Measurements from ENCODE around the gene SRI.
"Not testable (repeated sequence)": the region's sequence is repeated elsewhere in the genome, so short reads cannot be mapped to it uniquely, and the experiment has no call there.

Gene SRI

GRCh38 chr7:88169717-88170320, 50.0 kb downstream of the SRI start:
- Histone ChIP-seq H3K36me3 (ENCODE audit: control insufficient read depth, insufficient read depth, low read length) (no peaks in the 10 kb centered on the region), H3K9ac (ENCODE audit: low read depth, low read length) (no peak overlapping the region), H3K4me3 (ENCODE audit: low read depth, low read length) (no peak overlapping the region), H3K4me1 (ENCODE audit: control insufficient read depth, insufficient read depth, low read length) (no peaks in the 10 kb centered on the region), H3K27me3 (ENCODE audit: control insufficient read depth, insufficient read depth, low read length) (no peaks in the 10 kb centered on the region), H3K9me3 (ENCODE audit: control insufficient read depth, insufficient read depth, low read length) (no peaks in the 10 kb centered on the region)

DNA sequence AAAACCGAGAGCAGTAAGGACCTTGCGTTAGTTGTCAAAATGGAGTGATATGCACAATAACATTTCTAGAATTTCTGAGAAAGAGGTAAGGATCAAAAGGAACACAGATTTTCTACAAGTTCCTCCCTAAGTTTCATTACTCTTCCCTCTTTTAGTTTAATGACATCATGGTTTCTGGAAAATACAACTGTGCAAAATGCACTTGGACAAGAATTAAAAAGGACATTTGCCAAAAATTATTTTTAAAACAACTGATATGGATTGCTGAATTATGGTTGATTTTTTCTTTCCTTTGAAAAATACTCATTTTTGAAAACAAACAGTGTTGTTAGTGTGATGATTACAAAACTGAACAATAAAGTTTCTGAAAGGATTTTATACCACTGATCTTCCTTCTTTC, 52.1 kb downstream of the SRI start:
- H3K4me3 ChIP-seq (ENCODE audit: low read depth, low read length): no peak overlapping the region
- H3K4me1 ChIP-seq (ENCODE audit: control insufficient read depth, insufficient read depth, low read length): no peaks in the 10 kb centered on the region
- no peaks in the 10 kb centered on the region for H3K9me3 ChIP-seq (ENCODE audit: control insufficient read depth, insufficient read depth, low read length)
- H3K9ac ChIP-seq (ENCODE audit: low read depth, low read length): no peak overlapping the region
- no peaks in the 10 kb centered on the region for H3K27me3 ChIP-seq (ENCODE audit: control insufficient read depth, insufficient read depth, low read length)
- no peaks in the 10 kb centered on the region for H3K36me3 ChIP-seq (ENCODE audit: control insufficient read depth, insufficient read depth, low read length)

DNA sequence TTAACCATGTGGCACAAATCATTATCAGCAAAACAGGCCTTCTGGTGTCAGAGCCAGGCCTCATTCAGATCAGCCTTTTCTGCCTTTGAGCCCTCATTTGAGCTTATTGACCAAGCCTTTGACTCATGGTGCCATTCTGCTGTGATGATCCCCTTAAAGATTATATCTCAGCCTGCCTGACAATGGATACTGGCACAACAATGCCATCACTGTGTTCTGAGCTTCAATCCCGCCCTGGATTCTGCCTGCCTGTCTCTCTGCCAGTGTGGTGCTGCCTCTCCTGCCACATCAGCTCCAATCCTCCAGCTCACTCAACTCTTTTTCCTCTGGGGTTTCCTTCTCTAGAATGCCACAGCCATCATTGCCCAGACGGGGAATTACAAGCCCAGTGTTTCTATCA, 52.6 kb downstream of the SRI start:
- H3K4me3 ChIP-seq (ENCODE audit: low read depth, low read length): no peak overlapping the region
- H3K36me3 ChIP-seq (ENCODE audit: control insufficient read depth, insufficient read depth, low read length): no peaks in the 10 kb centered on the region
- H3K27me3 ChIP-seq (ENCODE audit: control insufficient read depth, insufficient read depth, low read length): no peaks in the 10 kb centered on the region
- H3K9me3 ChIP-seq (ENCODE audit: control insufficient read depth, insufficient read depth, low read length): no peaks in the 10 kb centered on the region
- H3K4me1 ChIP-seq (ENCODE audit: control insufficient read depth, insufficient read depth, low read length): no peaks in the 10 kb centered on the region
- H3K9ac ChIP-seq (ENCODE audit: low read depth, low read length): no peak overlapping the region

- Histone ChIP-seq H3K36me3 (ENCODE audit: control insufficient read depth, insufficient read depth, low read length) (no peaks in the 10 kb centered on the region), H3K4me1 (ENCODE audit: control insufficient read depth, insufficient read depth, low read length) (no peaks in the 10 kb centered on the region), H3K9me3 (ENCODE audit: control insufficient read depth, insufficient read depth, low read length) (no peaks in the 10 kb centered on the region), H3K27me3 (ENCODE audit: control insufficient read depth, insufficient read depth, low read length) (no peaks in the 10 kb centered on the region), H3K4me3 (ENCODE audit: low read depth, low read length) (no peak overlapping the region), H3K9ac (ENCODE audit: low read depth, low read length) (no peak overlapping the region)
These were observed 54.1 kb downstream of the SRI start for GRCh38 chr7:88165697-88166096.

DNA sequence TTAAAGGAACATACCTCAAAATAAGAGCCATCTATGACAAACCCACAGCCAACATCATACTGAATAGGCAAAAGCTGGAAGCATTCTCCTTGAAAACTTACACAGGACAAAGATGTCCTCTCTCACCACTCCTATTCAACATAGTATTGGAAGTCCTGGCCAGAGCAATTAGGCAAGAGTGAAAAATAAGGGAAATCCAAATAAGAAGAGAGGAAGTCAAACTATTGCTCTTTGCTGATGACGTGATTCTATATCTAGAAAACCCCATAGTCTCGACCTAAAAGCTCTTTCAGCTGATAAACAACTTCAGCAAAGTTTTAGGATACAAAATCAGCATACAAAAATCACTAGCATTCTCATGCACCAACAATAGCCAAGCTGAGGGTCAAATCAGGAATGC, 60.1 kb downstream of the SRI start:
- H3K36me3 ChIP-seq (ENCODE audit: control insufficient read depth, insufficient read depth, low read length); H3K4me3 ChIP-seq (ENCODE audit: low read depth, low read length); H3K27me3 ChIP-seq (ENCODE audit: control insufficient read depth, insufficient read depth, low read length); H3K4me1 ChIP-seq (ENCODE audit: control insufficient read depth, insufficient read depth, low read length); H3K9me3 ChIP-seq (ENCODE audit: control insufficient read depth, insufficient read depth, low read length); H3K9ac ChIP-seq (ENCODE audit: low read depth, low read length): not testable (repeated sequence)

DNA sequence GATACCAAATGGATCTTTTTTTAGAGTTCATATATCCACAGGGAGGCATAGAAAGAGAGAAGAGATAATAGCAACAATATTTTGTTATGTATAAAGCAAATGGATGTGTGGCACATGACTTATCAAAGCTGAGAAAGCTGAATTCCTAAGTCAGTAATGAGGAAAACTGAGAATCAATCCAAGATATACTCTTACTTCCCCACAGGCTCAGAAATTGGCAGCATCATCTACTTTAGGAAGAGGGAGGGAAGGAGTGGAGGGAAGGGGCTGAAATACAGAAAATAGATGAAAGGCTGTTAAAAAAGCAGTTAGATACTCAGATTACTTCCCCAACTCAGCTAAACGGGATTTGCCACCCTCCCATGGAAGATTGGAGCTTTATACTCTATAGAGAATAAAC, 63.5 kb downstream of the SRI start:
- no peak overlapping the region for H3K9ac ChIP-seq (ENCODE audit: low read depth, low read length)
- H3K9me3 ChIP-seq (ENCODE audit: control insufficient read depth, insufficient read depth, low read length): no peaks in the 10 kb centered on the region
- H3K36me3 ChIP-seq (ENCODE audit: control insufficient read depth, insufficient read depth, low read length): no peaks in the 10 kb centered on the region
- no peak overlapping the region for H3K4me3 ChIP-seq (ENCODE audit: low read depth, low read length)
- H3K4me1 ChIP-seq (ENCODE audit: control insufficient read depth, insufficient read depth, low read length): peaks cover 6% of the 10 kb centered on the region
- H3K27me3 ChIP-seq (ENCODE audit: control insufficient read depth, insufficient read depth, low read length): no peaks in the 10 kb centered on the region

DNA sequence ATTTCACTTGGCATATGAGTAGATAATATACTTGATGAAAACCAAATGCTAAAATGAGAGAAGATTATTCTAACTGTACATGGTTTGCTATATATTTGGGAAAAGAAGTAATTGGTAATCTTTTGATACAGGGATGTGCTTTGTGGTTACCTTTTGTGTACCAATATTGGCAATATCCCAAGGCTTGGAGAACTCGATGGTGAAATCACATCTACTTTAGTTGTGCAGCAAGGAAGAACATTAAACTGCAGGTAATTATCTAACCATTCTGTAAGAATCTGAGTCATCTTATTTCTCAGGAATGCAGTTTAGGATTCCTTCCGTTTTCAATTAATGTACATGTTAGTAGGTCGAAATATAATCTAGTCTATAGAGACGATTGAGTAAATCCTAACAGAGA, 64.1 kb downstream of the SRI start:
- Histone ChIP-seq H3K4me3 (ENCODE audit: low read depth, low read length) (no peak overlapping the region), H3K9ac (ENCODE audit: low read depth, low read length) (no peak overlapping the region), H3K36me3 (ENCODE audit: control insufficient read depth, insufficient read depth, low read length) (no peaks in the 10 kb centered on the region), H3K9me3 (ENCODE audit: control insufficient read depth, insufficient read depth, low read length) (no peaks in the 10 kb centered on the region), H3K27me3 (ENCODE audit: control insufficient read depth, insufficient read depth, low read length) (no peaks in the 10 kb centered on the region), H3K4me1 (ENCODE audit: control insufficient read depth, insufficient read depth, low read length) (peaks cover 6% of the 10 kb centered on the region)
